ENCODE results near the gene PDP2.
A peak's percentile ranks its signal among the peaks of the same experiment; 100 is the strongest.

The PDP2 gene

DNA sequence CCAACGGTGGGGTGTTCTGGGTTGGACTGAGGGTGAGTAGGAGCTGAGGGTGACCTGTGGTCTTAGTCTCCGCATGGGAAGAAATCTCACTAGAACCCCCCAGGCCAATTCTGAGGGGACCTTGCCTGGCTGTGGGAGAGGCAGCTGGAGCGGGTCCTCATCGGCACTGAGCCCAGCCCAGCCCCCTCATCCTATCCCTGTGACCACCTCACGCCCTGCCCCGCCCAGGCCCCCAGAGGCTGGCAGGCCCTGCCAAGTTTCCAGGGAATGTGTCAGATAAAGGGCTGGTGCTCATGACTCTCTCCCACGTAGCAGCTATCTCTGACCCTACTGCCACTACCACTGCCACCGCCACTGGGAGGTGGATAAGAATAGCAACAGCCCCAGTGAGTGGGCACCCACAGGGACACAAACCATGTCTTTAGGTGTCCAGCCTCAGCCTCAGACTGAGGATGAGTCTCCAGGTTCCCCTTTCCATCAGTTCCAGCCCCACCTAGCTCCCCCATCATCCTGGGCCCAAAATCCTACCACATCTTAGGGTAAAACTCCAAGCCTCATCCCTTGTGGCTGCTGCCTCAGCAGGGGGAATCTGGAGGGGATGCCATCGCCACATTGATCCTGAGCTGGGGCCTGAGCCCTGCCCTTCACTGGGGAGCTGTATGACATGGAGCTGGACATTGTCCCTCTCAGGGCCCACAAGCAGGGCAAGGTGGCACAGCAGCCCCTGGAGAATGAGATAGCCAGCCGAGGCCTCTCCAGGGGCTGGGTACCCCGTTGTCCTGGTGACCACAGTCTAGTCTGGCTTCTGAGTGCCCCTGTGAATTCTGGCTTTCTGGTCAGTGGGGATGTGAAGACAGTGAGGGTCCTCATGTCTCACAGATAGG is 23.5 kb downstream of the PDP2 start:
- Histone ChIP-seq H3K4me3 (ENCODE audit: low read length in 2 of 2) (no peak overlapping the region), H3K4me1 (ENCODE audit: control insufficient read depth, insufficient read depth, low read length) (peaks cover 76% of the 10 kb centered on the region), H3K9me3 (ENCODE audit: control insufficient read depth in 2 of 2, low read length in 2 of 2) (no peaks in the 10 kb centered on the region), H3K27ac (ENCODE audit: low read length) (peak overlapping the region; percentile 67), H3K36me3 (ENCODE audit: control insufficient read depth in 2 of 2, insufficient read depth in 2 of 2, low read length in 2 of 2) (no peaks in the 10 kb centered on the region), H3K27me3 (ENCODE audit: control insufficient read depth in 1 of 2, insufficient read depth in 2 of 2, low read length in 2 of 2) (no peaks in the 10 kb centered on the region), H3K9ac (ENCODE audit: low read length in 2 of 2) (no peak overlapping the region)

DNA sequence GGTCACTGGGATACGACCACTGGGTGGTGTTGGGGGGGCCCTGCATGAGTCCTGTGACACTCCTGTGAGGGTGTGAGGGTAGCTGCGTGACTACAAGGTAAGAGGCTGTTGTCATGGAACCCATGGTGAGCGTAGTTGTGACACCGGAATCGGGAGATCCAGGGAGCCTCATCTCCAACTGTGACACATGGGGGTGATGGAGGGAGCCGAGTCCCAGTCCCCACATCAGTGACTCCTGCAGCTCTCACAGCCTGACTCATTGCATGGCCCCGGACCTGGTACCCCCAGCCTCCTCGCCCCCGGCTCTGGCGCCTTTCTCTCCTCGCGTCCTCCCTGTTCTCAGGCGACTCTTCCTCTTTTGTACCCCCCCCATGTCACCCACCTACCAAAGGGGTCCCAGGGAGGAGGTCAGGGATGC is 24.1 kb downstream of the PDP2 start:
- no peaks in the 10 kb centered on the region for H3K36me3 ChIP-seq (ENCODE audit: control insufficient read depth in 2 of 2, insufficient read depth in 2 of 2, low read length in 2 of 2)
- no peak overlapping the region for H3K9ac ChIP-seq (ENCODE audit: low read length in 2 of 2)
- no peaks in the 10 kb centered on the region for H3K9me3 ChIP-seq (ENCODE audit: control insufficient read depth in 2 of 2, low read length in 2 of 2)
- H3K4me3 ChIP-seq (ENCODE audit: low read length in 2 of 2), result peak overlapping the region in 1 of 2 donors; percentile 52
- H3K27ac ChIP-seq (ENCODE audit: low read length), result peak overlapping the region; percentile 67
- peaks cover 69% of the 10 kb centered on the region for H3K4me1 ChIP-seq (ENCODE audit: control insufficient read depth, insufficient read depth, low read length)
- H3K27me3 ChIP-seq (ENCODE audit: control insufficient read depth in 1 of 2, insufficient read depth in 2 of 2, low read length in 2 of 2), result no peaks in the 10 kb centered on the region

DNA sequence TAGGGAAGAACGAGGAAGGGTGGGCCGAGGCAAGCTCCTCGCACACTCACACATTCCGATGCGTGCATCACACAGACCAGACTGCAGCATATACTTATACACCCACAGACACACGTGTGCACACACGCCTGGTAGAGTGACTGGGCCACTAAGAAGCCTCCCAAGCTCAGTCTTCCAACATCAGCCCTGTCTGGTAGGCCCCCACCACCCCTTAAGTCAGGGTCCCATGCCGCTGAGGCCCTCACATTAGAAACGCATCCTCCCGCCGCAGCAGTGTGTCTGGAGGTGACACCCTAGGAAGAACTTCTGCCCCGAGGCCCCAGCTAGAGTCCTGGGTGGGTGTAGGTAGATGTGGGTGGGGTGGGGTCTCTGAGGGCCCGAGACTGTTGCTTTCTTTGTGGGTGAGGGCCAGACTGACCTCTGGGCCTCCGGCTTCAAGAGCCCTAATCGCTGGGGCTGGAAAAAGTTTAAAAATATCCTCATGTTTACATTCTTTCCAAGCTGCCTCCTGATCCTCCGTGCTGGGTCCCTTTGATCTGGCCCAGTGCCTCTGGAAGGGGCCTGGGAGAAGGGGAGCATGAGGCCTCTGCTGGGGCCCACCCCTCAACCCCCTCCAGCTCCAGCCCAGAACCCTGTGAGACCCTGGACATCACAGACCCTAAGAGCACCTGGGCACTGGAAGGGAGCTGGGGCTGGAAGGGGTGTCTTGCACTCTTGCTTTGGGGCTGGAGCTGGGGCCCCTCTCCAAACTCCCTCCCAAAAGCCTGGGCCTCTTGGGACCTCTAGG is 24.7 kb downstream of the PDP2 start:
- H3K9me3 ChIP-seq (ENCODE audit: control insufficient read depth in 2 of 2, low read length in 2 of 2), result no peaks in the 10 kb centered on the region
- H3K36me3 ChIP-seq (ENCODE audit: control insufficient read depth in 2 of 2, insufficient read depth in 2 of 2, low read length in 2 of 2), result no peaks in the 10 kb centered on the region
- H3K27ac ChIP-seq (ENCODE audit: low read length), result peak overlapping the region; percentile 67
- peak overlapping the region in 1 of 2 donors; percentile 42 for H3K9ac ChIP-seq (ENCODE audit: low read length in 2 of 2)
- H3K4me1 ChIP-seq (ENCODE audit: control insufficient read depth, insufficient read depth, low read length), result peaks cover 63% of the 10 kb centered on the region
- no peaks in the 10 kb centered on the region for H3K27me3 ChIP-seq (ENCODE audit: control insufficient read depth in 1 of 2, insufficient read depth in 2 of 2, low read length in 2 of 2)
- peak overlapping the region; percentile 27 to 52 for H3K4me3 ChIP-seq (ENCODE audit: low read length in 2 of 2)

DNA sequence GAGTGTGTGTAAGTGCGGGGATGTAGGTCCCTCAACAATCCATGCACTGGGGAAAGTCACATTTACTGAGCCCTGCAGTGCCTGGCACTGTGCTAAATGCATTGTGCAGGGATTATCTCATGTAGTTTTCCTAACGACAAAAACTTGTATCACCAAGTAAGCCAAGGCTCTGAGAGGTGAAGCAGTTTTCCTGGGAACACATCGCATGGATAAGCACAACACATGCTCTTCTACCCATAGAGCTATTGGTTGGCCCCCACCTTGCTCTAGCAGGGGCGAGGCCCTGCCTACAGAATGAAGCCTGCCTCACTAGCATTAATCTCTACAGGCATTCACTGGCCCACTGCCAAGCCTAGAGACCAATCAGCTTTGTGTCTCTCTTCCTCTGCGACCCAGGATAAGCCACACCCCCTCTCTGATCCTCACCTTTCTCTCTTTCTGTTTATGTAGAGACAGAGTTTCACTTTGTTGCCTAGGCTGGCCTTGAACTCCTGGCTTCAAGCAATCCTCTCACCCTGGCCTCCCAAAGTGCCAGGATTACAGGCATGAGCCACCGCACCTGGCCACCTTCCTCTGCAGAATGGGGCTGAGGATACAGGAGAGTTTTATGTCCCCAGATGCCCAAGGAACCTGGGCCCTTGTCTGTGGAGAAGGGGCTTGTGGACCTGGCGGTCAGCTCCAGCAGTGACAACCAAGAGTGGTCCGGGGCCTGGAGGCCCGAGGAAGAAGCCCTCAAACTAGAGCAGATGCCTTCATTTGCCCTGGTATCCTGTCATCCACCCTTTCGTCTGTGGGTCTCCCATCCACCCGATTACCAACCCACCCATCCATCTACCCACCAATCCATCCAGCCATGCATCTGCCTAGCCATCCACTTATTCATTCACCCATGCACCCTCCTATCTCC is 25.6 kb downstream of the PDP2 start:
- H3K4me1 ChIP-seq (ENCODE audit: control insufficient read depth, insufficient read depth, low read length), result peaks cover 55% of the 10 kb centered on the region
- H3K27me3 ChIP-seq (ENCODE audit: control insufficient read depth in 1 of 2, insufficient read depth in 2 of 2, low read length in 2 of 2), result no peaks in the 10 kb centered on the region
- H3K4me3 ChIP-seq (ENCODE audit: low read length in 2 of 2), result peak overlapping the region; percentile 27 to 52

DNA sequence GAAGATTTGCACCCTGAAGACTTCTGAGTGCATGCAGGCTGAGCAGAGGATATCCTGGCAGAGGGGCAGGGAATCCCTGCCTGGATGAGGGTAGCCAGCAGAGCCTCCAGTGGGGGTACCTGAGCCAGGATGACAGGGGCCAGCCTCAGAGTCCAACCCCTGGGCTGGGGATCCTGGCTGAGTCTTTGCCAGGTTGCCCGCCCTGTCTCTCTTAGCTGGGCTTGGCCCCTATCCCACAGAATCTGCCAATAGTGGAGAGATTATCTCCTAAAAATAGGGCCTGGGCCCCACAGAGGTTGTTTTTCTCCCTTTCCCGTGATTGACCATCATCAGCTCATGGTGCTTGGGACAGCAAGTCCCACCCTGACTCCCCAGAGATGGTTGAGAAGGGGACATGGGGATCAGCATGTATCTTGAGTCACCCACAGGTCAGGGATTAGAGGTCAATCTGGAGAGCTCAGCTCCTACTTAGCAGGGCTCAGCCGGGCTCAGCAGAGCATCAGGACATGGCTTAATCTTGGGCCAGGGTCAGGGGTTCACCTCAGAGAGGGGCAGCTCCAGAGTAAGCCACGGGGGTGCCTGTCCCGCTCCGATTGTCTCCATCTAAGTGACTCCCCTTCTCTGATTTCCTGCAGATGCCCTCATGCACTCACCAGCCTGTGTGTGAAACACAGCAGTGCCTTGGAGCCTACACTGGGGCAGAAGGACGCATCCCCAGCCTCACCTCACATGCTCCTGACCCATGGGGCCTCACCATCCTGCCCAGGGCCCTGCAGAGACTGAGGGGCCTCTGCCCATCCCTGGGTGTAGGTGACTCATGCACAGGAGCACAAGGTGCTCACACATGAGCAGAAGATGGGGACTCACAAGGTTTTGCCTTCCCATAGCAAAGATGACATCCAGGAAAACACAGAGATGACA is 26.9 kb downstream of the PDP2 start:
- Histone ChIP-seq H3K9me3 (ENCODE audit: control insufficient read depth in 2 of 2, low read length in 2 of 2) (no peaks in the 10 kb centered on the region), H3K4me3 (ENCODE audit: low read length in 2 of 2) (no peak overlapping the region), H3K9ac (ENCODE audit: low read length in 2 of 2) (no peak overlapping the region), H3K27ac (ENCODE audit: low read length) (no peak overlapping the region), H3K4me1 (ENCODE audit: control insufficient read depth, insufficient read depth, low read length) (peaks cover 42% of the 10 kb centered on the region), H3K27me3 (ENCODE audit: control insufficient read depth in 1 of 2, insufficient read depth in 2 of 2, low read length in 2 of 2) (no peaks in the 10 kb centered on the region), H3K36me3 (ENCODE audit: control insufficient read depth in 2 of 2, insufficient read depth in 2 of 2, low read length in 2 of 2) (no peaks in the 10 kb centered on the region)

More for the DNA sequence above, 25.6 kb downstream of the PDP2 start:
- Histone ChIP-seq H3K9ac (ENCODE audit: low read length in 2 of 2) (no peak overlapping the region), H3K36me3 (ENCODE audit: control insufficient read depth in 2 of 2, insufficient read depth in 2 of 2, low read length in 2 of 2) (no peaks in the 10 kb centered on the region), H3K9me3 (ENCODE audit: control insufficient read depth in 2 of 2, low read length in 2 of 2) (no peaks in the 10 kb centered on the region), H3K27ac (ENCODE audit: low read length) (peak overlapping the region; percentile 67)

DNA sequence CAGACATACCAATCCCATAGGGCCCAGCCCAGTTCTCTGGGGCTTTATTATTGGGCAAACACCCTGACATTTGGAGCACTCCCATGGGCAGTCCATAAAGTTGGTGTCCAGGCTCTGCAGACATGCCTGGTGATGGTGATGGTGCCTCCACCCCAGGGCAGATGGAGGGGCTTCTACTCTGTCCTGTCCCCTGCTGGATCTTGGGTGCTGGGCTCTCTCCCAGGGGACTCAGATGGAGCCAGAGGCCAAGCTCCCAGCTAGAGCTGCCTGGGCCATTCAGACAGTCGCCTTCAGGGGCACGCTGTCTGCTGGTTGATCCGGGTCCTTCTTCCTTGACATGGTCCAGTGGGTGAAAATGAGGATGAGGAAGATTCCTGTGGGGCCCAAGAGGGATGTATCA is 27.8 kb downstream of the PDP2 start:
- H3K9ac ChIP-seq (ENCODE audit: low read length in 2 of 2), result no peak overlapping the region
- peaks cover 33% of the 10 kb centered on the region for H3K4me1 ChIP-seq (ENCODE audit: control insufficient read depth, insufficient read depth, low read length)
- no peak overlapping the region for H3K4me3 ChIP-seq (ENCODE audit: low read length in 2 of 2)
- no peaks in the 10 kb centered on the region for H3K36me3 ChIP-seq (ENCODE audit: control insufficient read depth in 2 of 2, insufficient read depth in 2 of 2, low read length in 2 of 2)
- no peaks in the 10 kb centered on the region for H3K9me3 ChIP-seq (ENCODE audit: control insufficient read depth in 2 of 2, low read length in 2 of 2)
- H3K27ac ChIP-seq (ENCODE audit: low read length), result no peak overlapping the region
- H3K27me3 ChIP-seq (ENCODE audit: control insufficient read depth in 1 of 2, insufficient read depth in 2 of 2, low read length in 2 of 2), result no peaks in the 10 kb centered on the region

DNA sequence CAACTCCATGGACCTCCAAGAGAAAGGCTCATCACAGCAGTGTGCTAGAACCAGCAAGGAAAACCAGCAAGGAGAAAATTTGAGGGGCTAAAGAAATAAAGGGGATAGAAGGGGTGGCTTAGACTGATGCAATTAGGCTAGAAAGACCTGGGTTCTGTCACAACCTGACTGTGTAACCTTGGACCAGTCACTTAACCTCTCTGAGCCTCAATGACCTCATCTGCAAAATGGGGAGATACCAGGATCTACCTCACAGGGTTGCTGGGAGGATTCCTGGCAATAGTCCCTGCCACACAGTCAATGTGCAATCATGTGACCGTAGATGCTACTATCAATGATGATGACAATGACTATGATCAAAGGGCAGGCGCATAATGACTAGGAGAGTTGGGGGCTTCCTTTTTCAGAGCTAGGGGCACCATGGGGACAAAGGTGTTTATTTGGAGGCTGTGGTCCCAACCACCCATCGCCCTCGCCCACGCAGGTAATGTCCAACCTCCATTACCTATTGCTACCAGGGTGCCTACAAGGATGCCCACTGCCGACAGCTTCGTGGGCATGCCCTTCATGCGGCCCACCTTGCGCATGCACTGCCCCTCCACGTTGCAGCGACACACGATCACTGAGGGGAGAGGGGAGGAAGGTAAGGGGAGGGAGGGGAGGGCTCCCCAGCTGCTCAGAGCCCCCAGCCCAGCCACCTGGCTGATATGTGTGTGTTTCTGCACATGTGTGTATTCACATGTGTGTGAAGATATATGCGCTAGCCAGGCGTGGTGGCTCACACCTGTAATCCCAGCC is 28.6 kb downstream of the PDP2 start:
- Histone ChIP-seq H3K9me3 (ENCODE audit: control insufficient read depth in 2 of 2, low read length in 2 of 2) (no peaks in the 10 kb centered on the region), H3K4me3 (ENCODE audit: low read length in 2 of 2) (no peak overlapping the region), H3K27ac (ENCODE audit: low read length) (no peak overlapping the region), H3K27me3 (ENCODE audit: control insufficient read depth in 1 of 2, insufficient read depth in 2 of 2, low read length in 2 of 2) (no peaks in the 10 kb centered on the region), H3K9ac (ENCODE audit: low read length in 2 of 2) (no peak overlapping the region), H3K36me3 (ENCODE audit: control insufficient read depth in 2 of 2, insufficient read depth in 2 of 2, low read length in 2 of 2) (no peaks in the 10 kb centered on the region), H3K4me1 (ENCODE audit: control insufficient read depth, insufficient read depth, low read length) (peaks cover 24% of the 10 kb centered on the region)

DNA sequence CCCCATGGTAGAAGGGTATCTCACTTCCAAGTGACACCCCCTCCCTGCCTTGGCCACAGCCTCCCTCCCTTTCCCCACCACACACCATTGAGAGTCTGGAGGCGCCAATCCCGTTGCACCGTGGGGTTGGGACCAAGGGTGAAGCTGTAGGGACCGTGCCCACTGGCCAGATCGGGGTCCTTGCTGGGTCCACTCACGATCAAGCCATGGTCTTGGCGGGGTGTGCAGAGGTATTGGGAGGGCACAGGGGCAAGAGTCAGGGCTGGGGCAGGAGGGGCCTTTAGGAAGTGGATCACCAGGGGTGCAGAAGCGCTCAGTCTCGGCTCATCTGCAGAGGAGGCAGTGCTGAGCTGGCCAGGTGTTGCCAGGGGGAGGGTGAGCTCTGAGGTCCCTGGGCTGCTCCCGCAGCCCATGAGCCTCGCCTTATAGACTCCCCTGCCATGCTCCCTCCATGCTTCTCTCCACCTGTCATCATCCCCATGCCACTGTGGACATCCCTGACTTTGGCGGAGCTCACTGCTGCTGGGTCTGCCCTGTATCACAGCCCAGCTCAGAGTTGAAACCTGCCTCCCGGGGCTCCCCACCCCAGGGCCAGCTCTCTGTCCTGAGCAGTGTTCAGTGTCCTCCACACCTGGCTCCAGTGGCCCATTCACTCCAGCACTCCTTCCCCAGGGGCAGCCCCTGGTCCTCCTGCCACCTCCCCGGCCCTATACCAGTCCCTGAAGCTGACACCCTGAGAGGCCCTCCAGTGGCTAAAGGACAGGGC is 30.0 kb downstream of the PDP2 start:
- Histone ChIP-seq H3K27me3 (ENCODE audit: control insufficient read depth in 1 of 2, insufficient read depth in 2 of 2, low read length in 2 of 2) (no peaks in the 10 kb centered on the region), H3K36me3 (ENCODE audit: control insufficient read depth in 2 of 2, insufficient read depth in 2 of 2, low read length in 2 of 2) (no peaks in the 10 kb centered on the region), H3K4me1 (ENCODE audit: control insufficient read depth, insufficient read depth, low read length) (peaks cover 11% of the 10 kb centered on the region), H3K27ac (ENCODE audit: low read length) (no peak overlapping the region), H3K9ac (ENCODE audit: low read length in 2 of 2) (no peak overlapping the region), H3K4me3 (ENCODE audit: low read length in 2 of 2) (no peak overlapping the region), H3K9me3 (ENCODE audit: control insufficient read depth in 2 of 2, low read length in 2 of 2) (no peaks in the 10 kb centered on the region)

DNA sequence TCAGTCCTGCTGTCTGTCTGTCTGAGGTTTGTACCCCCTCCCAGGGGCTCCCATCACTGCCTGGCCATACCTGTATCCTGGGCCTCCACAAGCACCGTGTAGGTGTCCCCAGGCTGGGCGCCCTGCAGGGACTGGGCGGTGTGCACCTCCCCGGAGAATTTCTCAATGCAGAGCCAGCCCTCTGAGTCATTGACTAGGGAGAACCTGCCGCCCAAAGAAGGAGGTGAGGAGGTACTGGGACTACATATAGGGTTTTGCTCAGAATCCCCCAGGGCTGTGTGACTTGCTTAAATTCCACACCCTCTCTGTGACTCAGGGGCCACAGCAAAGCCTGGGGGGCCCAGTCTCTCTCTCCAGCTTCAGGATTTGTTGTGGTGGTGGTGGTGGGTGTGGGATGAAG is 30.8 kb downstream of the PDP2 start:
- Histone ChIP-seq H3K9me3 (ENCODE audit: control insufficient read depth in 2 of 2, low read length in 2 of 2) (no peaks in the 10 kb centered on the region), H3K9ac (ENCODE audit: low read length in 2 of 2) (no peak overlapping the region), H3K4me3 (ENCODE audit: low read length in 2 of 2) (no peak overlapping the region), H3K27ac (ENCODE audit: low read length) (no peak overlapping the region), H3K27me3 (ENCODE audit: control insufficient read depth in 1 of 2, insufficient read depth in 2 of 2, low read length in 2 of 2) (no peaks in the 10 kb centered on the region), H3K36me3 (ENCODE audit: control insufficient read depth in 2 of 2, insufficient read depth in 2 of 2, low read length in 2 of 2) (no peaks in the 10 kb centered on the region), H3K4me1 (ENCODE audit: control insufficient read depth, insufficient read depth, low read length) (peaks cover 3% of the 10 kb centered on the region)
